ENCODE results near the gene FYCO1. TPM values are rescaled to one million over a fixed set of nuclear protein-coding genes. Genes with fewer than 3 reads are reported as not detected.

Gene FYCO1
- total RNA-seq, 2 donors from 2014 or later, result 67.4 to 99.0 TPM

- intact Hi-C loops (cut with DNase I), result no loop called here
- no peak for DNase-seq (ENCODE audit: low spot score)
Observed at GRCh38 chr3:45950686-45951600, 44.7 kb downstream of the FYCO1 start.

DNA sequence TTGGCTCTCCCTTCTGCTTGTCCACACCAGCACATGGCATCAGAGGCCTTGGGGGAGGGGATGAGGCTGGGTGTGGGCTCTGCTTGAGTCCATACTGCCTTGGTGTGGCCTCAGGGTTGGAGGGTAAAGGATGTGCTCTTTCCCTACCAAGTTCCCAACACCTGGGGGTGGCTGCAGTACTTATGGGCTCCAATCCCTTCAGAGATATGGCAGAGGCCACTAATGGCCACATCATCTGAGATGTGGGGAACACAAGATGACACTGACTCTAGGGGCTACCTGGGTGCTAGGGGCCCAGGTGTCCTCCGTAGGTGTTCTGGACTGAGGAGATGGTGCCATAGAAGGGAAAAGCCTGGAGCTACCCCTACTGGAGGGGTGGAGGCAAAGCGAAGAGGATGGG lies 45.5 kb downstream of the FYCO1 start:
- no peak for DNase-seq (ENCODE audit: low spot score)
- intact Hi-C loops (cut with DNase I), result no loop called here

GRCh38 chr3:45949432-45949831 lies 46.2 kb downstream of the FYCO1 start:
- intact Hi-C loops (cut with DNase I), result no loop called here
- DNase-seq (ENCODE audit: low spot score), result no peak

GRCh38 chr3:45948881-45949280 lies 46.7 kb downstream of the FYCO1 start:
- DNase-seq (ENCODE audit: low spot score), result no peak
- intact Hi-C loops (cut with DNase I), result no loop called here

DNA sequence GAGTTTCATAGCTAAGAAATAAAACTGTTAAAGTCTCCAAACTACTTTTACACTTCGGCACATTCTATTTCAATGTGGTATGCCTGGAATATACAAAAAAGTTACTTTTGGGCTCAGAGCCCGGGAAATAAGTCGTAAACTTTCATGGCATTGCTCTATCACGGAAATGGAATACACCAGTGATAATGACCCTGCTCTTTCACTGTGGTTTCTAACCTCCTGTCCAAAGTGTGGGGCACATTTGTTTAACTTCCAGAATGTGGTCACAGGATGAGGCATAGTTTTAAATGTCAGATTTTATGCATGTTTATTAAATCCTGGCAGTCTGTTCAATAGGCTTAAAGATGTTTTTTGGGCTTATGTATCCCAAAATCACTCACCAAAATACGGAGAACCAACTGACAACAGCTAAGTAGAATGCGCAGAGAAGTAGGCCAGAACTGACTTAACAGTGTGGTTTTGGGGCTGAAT lies 47.3 kb downstream of the FYCO1 start:
- intact Hi-C loops (cut with DNase I), result no loop called here
- DNase-seq (ENCODE audit: low spot score), result no peak

- intact Hi-C loops (cut with DNase I), result no loop called here
Observed at GRCh38 chr3:45947361-45947760, 48.3 kb downstream of the FYCO1 start.

GRCh38 chr3:45946875-45947274 lies 48.7 kb downstream of the FYCO1 start:
- DNase-seq (ENCODE audit: low spot score), result no peak
- intact Hi-C loops (cut with DNase I), result no loop called here

More at GRCh38 chr3:45947361-45947760, 48.3 kb downstream of the FYCO1 start:
- no peak for DNase-seq (ENCODE audit: low spot score)

GRCh38 chr3:45946307-45946706 lies 49.3 kb downstream of the FYCO1 start:
- intact Hi-C loops (cut with DNase I), result no loop called here

DNA sequence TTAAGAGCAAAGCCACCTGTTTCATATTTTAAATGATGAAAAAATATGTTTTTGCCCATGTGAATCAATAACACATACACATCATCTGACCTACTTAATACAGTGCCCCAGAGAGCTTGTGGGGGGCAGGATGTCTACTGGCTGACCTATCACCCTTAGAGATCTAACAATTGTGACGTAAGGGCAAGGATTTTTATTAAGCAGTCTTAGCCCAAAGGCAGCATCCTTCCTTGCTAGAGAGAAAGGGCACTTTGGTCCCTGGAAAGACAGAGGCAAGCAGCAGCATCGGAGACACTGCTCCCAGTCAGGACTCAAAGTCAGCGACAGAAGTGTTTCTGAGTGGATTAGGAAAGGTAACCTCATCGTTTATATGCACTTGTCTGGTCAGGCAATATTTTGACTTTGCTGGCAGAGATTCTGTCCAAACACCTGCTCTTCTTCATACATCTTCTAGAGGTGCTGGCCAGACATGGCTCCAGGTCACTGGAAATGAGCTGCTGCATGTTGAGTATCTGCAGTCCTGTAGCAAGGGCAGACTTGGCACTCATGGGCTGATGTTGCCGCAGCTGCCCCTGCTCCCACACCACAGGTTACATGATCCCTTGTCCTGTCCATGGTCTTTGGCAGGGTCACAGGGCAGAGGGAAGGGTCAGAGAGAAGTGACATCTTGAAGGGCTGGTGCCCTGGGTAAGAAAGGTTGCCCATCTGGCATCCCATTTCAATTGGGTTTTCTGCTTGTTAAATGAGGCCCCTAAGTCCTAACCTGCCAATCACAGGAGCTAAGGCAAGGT lies 50.6 kb downstream of the FYCO1 start:
- DNase-seq (ENCODE audit: low spot score), result no peak
- intact Hi-C loops (cut with DNase I), result no loop called here

More at GRCh38 chr3:45946307-45946706, 49.3 kb downstream of the FYCO1 start:
- DNase-seq (ENCODE audit: low spot score), result no peak

DNA sequence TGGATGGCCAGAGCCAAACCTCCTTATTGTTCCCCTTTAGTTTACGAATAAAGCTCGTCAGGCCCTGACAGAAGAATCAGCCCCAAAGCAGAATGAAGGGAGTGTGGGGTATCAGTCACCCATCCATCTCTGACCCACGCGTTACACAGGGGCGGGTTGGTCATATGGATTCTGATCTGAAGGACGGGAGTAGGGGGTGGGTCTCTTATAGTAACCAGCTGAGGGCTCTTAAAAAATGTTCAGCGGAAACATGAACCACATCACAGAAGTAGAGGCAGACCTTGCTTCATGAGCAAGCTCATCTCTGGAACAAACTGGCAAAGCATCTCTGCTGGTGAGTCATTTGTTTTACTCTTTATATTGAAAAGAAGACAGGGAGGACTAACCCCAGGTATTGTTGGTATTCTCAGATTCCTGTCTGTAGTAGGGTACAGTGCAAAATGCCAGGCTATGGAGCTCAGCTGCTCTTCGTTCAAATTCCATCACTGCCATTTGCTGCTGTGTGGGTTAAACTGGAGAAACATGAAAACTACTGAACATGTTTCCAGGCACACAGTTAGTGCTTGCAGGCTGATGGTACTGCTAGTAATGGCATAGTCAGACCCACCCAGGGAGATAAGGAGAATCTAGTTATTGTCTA lies 52.3 kb downstream of the FYCO1 start, which contains the start of gene CXCR6:
Gene CXCR6, plus strand, starts transcription at position 258 of the 640 bp plus-strand sequence. CDS start 3,018 bp downstream, outside the sequence.
- intact Hi-C loops (cut with DNase I), result no loop called here

GRCh38 chr3:45942051-45942825 lies 53.4 kb downstream of the FYCO1 start:
- intact Hi-C loops (cut with DNase I), result no loop called here
- no peak for DNase-seq (ENCODE audit: low spot score)

More for the DNA sequence above, 52.3 kb downstream of the FYCO1 start, which contains the start of gene CXCR6:
- no peak for DNase-seq (ENCODE audit: low spot score)

- intact Hi-C loops (cut with DNase I), result no loop called here
- DNase-seq (ENCODE audit: low spot score), result no peak
Observed at GRCh38 chr3:45940781-45941365, 54.8 kb downstream of the FYCO1 start.

- no peak for DNase-seq (ENCODE audit: low spot score)
- intact Hi-C loops (cut with DNase I), result no loop called here
Observed at GRCh38 chr3:45940004-45940780, 55.4 kb downstream of the FYCO1 start.

GRCh38 chr3:45939341-45939771 lies 56.3 kb downstream of the FYCO1 start:
- intact Hi-C loops (cut with DNase I), result loop anchor here (5.0 to 10.0 kb wide), 2 partner anchors 135 to 138 kb away; no protein-coding TSS in a partner anchor
- DNase-seq (ENCODE audit: low spot score), result no peak

DNA sequence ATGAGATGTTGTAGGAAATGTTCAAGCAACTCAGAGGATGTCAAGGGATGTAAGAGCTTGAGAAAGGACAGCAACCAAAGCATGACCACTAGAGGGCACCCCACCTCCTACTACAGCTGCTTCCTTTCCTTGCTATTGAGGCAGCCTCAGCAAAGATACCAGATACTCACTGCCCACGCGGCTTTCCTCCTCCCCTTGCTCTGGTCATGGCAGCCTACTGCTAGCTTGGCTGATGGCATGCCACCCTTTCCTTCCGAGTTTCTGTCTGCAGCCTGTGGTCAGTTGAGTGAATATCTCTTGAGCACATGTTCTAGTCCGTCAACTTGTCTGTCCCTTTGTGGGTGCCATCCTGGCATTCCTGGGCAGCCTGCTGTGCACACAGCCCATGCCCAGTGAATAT lies 56.8 kb downstream of the FYCO1 start:
- intact Hi-C loops (cut with DNase I), result loop anchor here (5.0 to 10.0 kb wide), 2 partner anchors 136 to 138 kb away; no protein-coding TSS in a partner anchor
- DNase-seq (ENCODE audit: low spot score), result peak; percentile 93

DNA sequence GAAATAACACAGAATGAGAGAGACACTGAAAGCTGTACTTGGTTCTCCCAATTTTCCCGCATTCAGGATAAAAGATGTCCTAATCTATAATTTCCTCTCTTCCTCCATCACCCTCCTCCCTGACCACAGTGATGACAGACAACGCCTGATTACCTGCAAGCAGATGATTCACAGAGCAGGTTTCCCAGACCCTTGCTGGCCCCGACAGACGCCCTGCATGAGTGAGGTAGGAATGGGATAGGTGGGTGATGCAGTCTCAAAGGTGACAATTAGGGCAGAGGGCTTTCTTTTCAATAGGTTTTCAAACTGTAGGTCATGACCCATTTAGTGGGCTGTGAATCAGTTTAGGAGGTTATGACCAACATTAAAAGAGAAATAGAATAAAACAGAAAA lies 57.6 kb downstream of the FYCO1 start:
- intact Hi-C loops (cut with DNase I), result loop anchor here (5.0 to 10.0 kb wide), 2 partner anchors 137 to 139 kb away; no protein-coding TSS in a partner anchor
- DNase-seq (ENCODE audit: low spot score), result no peak

Measured in posterior vena cava (tissue), 2 donors.